MCF 10A (cell line): ENCODE data around the gene DNAI1. TPM values are rescaled to one million over a fixed set of nuclear protein-coding genes. Genes with fewer than 3 reads are reported as not detected.
"Not testable (repeated sequence)": the region's sequence is repeated elsewhere in the genome, so short reads cannot be mapped to it uniquely, and the experiment has no call there.

Source experiments
- BruUV-seq: library from RNA; stranded (reverse); fragments of 400-500 nt; replicated peaks from 2 replicates; lab custom pipeline; 2021; lab: Mats Ljungman, UMichigan
- CTCF ChIA-PET: fragments of 300-600 bp; sonication (Branson Sonifier 250); formaldehyde crosslinking; extraction: SDS; loops from one replicate; lab custom pipeline; 2021; ENCODE audit warnings: antibody characterized with exemption, inconsistent platforms; lab: Yijun Ruan, JAX
- POLR2A ChIA-PET: fragments of 300-600, 350-650 bp; sonication (Branson Sonifier 250); formaldehyde crosslinking; extraction: SDS; loops from one replicate; lab custom pipeline; 2020; ENCODE audit warnings: antibody characterized with exemption, inconsistent platforms; lab: Yijun Ruan, JAX
- DNase-seq: peaks from one replicate; pipeline ENCODE4 v3.0.0-alpha.2; 2018; ENCODE audit not compliant: unreplicated experiment
- H3K27ac Mint-ChIP-seq: one replicate; pipeline ENCODE4 v1.8.0; 2022; ENCODE audit warnings: mild to moderate bottlenecking, low read depth, mixed read lengths; ENCODE audit not compliant: unreplicated experiment
- H3K27me3 Mint-ChIP-seq: one replicate; pipeline ENCODE4 v1.8.0; 2022; ENCODE audit warnings: mixed read lengths; ENCODE audit not compliant: insufficient read depth, unreplicated experiment
- H3K36me3 Mint-ChIP-seq: one replicate; pipeline ENCODE4 v1.8.0; 2022; ENCODE audit warnings: mild to moderate bottlenecking, moderate library complexity, mixed read lengths; ENCODE audit not compliant: insufficient read depth, unreplicated experiment
- H3K4me1 Mint-ChIP-seq: one replicate; pipeline ENCODE4 v1.8.0; 2022; ENCODE audit warnings: mixed read lengths; ENCODE audit not compliant: insufficient read depth, unreplicated experiment
- H3K4me3 Mint-ChIP-seq: one replicate; pipeline ENCODE4 v1.8.0; 2022; ENCODE audit warnings: mild to moderate bottlenecking, moderate library complexity, mixed read lengths; ENCODE audit not compliant: unreplicated experiment
- H3K9me3 Mint-ChIP-seq: one replicate; pipeline ENCODE4 v1.8.0; 2022; ENCODE audit warnings: mixed read lengths; ENCODE audit not compliant: unreplicated experiment
- CTCF ChIP-seq: fragments of 200-600 bp; IDR thresholded peaks from one replicate; pipeline ENCODE4 v1.8.0; 2022; ENCODE audit warnings: antibody characterized with exemption, mild to moderate bottlenecking; ENCODE audit not compliant: unreplicated experiment
- intact Hi-C: fragments of 100-400 bp; cut with micrococcal nuclease; formaldehyde crosslinking; loops from 2 replicates; pipeline ENCODE4 v1.14.1; 2022
- total RNA-seq: library from RNA; stranded (reverse); gene quantifications from 2 replicates; pipeline ENCODE4 v1.2.3, GENCODE V29; 2022

DNAI1 gene
- total RNA-seq, 1 experiment from 2014 or later, result not detected

DNA sequence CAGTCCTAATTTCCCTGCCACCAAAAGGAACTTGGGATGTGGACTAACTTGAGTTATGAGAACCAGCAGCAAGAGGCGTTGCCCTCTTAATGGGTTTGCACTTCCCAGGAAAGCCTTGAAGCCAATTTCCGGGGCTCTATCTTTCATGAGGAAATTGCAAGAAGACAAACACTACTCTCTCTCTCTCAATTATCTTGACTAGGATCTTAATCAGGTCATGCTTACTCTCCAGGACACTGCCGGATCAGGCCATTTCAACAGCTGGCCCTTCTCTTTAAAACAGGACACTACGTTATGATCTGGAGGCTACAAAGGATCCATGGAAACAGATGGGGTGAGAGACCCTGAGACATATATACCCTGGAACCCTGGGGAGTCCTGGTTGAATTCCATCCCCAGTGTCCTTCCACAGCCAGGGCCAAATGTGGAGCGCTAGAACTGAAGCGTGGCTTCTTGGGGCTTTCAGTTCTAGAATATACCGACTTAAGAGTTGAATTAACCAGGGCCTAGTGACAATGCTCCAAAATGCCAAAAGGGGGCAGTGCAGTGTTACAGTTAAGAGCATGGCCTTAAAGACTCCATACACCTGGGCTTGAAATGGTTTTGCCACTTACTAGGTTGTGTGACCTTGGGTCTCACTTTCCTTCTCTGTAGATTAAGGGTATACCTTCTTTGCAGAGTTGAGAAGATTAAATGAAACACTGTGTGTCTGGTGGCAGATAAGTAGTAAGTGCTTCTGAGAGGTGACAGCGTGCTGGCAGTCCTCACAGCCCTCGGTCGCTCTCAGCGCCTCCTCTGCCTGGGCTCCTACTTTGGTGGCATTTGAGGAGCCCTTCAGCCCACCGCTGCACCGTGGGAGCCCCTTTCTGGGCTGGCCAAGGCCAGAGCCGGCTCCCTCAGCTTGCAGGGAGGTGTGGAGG is 21.3 kb upstream of the DNAI1 start:
- BruUV-seq, result no TSS peak

GRCh38 chr9:34437926-34438307 is 20.7 kb upstream of the DNAI1 start:
- H3K36me3 Mint-ChIP-seq, POLR2A ChIA-PET, H3K9me3 Mint-ChIP-seq, H3K4me3 Mint-ChIP-seq, H3K27me3 Mint-ChIP-seq, H3K27ac Mint-ChIP-seq, BruUV-seq, DNase-seq, H3K4me1 Mint-ChIP-seq: not testable (repeated sequence)
- CTCF ChIA-PET, result interaction anchor here (0.7 to 7.4 kb wide), 14 partner anchors 9 to 166 kb away, joined by 3 to 88 read pairs (median 6); no protein-coding TSS in a partner anchor
- intact Hi-C loops, result loop anchor here (1.0 to 2.0 kb wide), 3 partner anchors 62 to 155 kb away; no protein-coding TSS in a partner anchor

More for the DNA sequence above, 21.3 kb upstream of the DNAI1 start:
- no peaks in the 10 kb centered on the region for H3K4me1 Mint-ChIP-seq
- intact Hi-C loops, result loop anchor here (1.0 to 2.0 kb wide), 3 partner anchors 63 to 156 kb away; no protein-coding TSS in a partner anchor
- no peak overlapping the region for H3K4me3 Mint-ChIP-seq
- TF ChIP-seq CTCF, result peak; percentile 74
- ChIA-PET CTCF (interaction anchor here (0.7 to 7.4 kb wide), 17 partner anchors 9 to 166 kb away, joined by 3 to 88 read pairs (median 8); no protein-coding TSS in a partner anchor), POLR2A (no interaction called here)
- H3K9me3 Mint-ChIP-seq, result no peaks in the 10 kb centered on the region
- no peak overlapping the region for H3K27ac Mint-ChIP-seq
- DNase-seq, result peak; percentile 81
- no peaks in the 10 kb centered on the region for H3K36me3 Mint-ChIP-seq
- H3K27me3 Mint-ChIP-seq, result no peaks in the 10 kb centered on the region

DNA sequence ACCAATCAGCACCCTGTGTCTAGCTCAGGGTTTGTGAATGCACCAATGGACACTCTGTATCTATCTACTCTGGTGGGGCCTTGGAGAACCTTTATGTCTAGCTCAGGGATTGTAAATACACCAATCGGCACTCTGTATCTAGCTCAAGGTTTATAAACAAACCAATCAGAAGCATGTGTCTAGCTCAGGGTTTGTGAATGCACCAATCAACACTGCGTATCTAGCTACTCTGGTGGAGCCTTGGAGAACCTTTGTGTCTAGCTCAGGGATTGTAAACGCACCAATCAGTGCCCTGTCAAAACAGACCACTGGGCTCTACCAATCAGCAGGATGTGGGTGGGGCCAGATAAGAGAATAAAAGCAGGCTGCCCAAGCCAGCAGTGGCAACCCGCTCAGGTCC is 20.1 kb upstream of the DNAI1 start:
- ChIA-PET CTCF (interaction anchor here (0.7 to 7.4 kb wide), 14 partner anchors 9 to 385 kb away, joined by 3 to 88 read pairs (median 4); no protein-coding TSS in a partner anchor), POLR2A (interaction anchor here (1.1 kb wide), 1 partner anchor 17 kb away, joined by 3 read pairs; no protein-coding TSS in a partner anchor)
- H3K4me3 Mint-ChIP-seq, H3K36me3 Mint-ChIP-seq, BruUV-seq, H3K9me3 Mint-ChIP-seq, H3K27me3 Mint-ChIP-seq, H3K4me1 Mint-ChIP-seq, intact Hi-C loops, DNase-seq, H3K27ac Mint-ChIP-seq: not testable (repeated sequence)

- H3K27me3 Mint-ChIP-seq, result no peaks in the 10 kb centered on the region
- H3K4me3 Mint-ChIP-seq, result no peak overlapping the region
- ChIA-PET POLR2A (interaction anchor here (1.2 kb wide), 1 partner anchor 19 kb away, joined by 4 read pairs; the partner anchor contains the start of gene DNAI1), CTCF (interaction anchor here (0.7 to 7.4 kb wide), 11 partner anchors 9 to 164 kb away, joined by 3 to 88 read pairs (median 4); no protein-coding TSS in a partner anchor)
- H3K4me1 Mint-ChIP-seq, result no peaks in the 10 kb centered on the region
- intact Hi-C loops, result no loop called here
- DNase-seq, result no peak
- H3K9me3 Mint-ChIP-seq, result no peaks in the 10 kb centered on the region
- H3K36me3 Mint-ChIP-seq, result no peaks in the 10 kb centered on the region
- no TSS peak for BruUV-seq
- H3K27ac Mint-ChIP-seq, result no peak overlapping the region
- no peak for TF ChIP-seq CTCF
These were observed 18.6 kb upstream of the DNAI1 start for GRCh38 chr9:34440017-34440416.
